Tibial nerve (tissue), 4 donors: ENCODE measurements around the gene PARD3B. TPM values are rescaled to one million over a fixed set of nuclear protein-coding genes. Genes with fewer than 3 reads are reported as not detected.

Experiments
- DNase-seq, 2 donors: peaks; one replicate each; pipeline ENCODE4 v3.0.0-alpha.2; 2019; ENCODE audit warnings: low spot score in 2 of 2
- H3K27ac ChIP-seq, 4 donors: fragments of 200-600 bp; sonication (generic) in 3 of 4; one replicate each; pipeline ENCODE4 v1.5.1; 2017 to 2019; ENCODE audit warnings: mild to moderate bottlenecking in 1 of 4
- H3K27me3 ChIP-seq, 2 donors: fragments of 200-600 bp; sonication (generic) in 1 of 2; one replicate each; pipeline versions ENCODE4 v1.5.1 to v1.6.0; 2017 to 2019
- H3K36me3 ChIP-seq, 3 donors: fragments of 200-600 bp; sonication (generic); one replicate each; pipeline ENCODE4 v1.5.1; 2018 to 2019
- H3K4me1 ChIP-seq, 4 donors: fragments of 200-600 bp; sonication (generic) in 3 of 4; one replicate each; pipeline ENCODE4 v1.5.1; 2017 to 2019
- H3K4me3 ChIP-seq, 4 donors: fragments of 200-600 bp; sonication (generic) in 3 of 4; one replicate each; pipeline ENCODE4 v1.5.1; 2017 to 2019; ENCODE audit warnings: mild to moderate bottlenecking in 1 of 4, moderate library complexity in 1 of 4
- H3K9me3 ChIP-seq, 4 donors: fragments of 200-600 bp; sonication (generic) in 3 of 4; one replicate each; pipeline ENCODE4 v1.5.1; 2017 to 2019
- CTCF ChIP-seq, 5 experiments: fragments of 200-600 bp in 3 of 5; fragments of 450-650 bp in 2 of 5; sonication (generic) in 3 of 5; IDR thresholded peaks; one replicate each; pipeline ENCODE4 v1.5.1; 2016 to 2019; ENCODE audit warnings: antibody characterized with exemption in 5 of 5, mild to moderate bottlenecking in 3 of 5, moderate library complexity in 2 of 5
- EP300 ChIP-seq, 2 donors: sonication (generic); formaldehyde crosslinking; IDR thresholded peaks; one replicate each; pipeline ENCODE4 v1.6.1; 2017; ENCODE audit warnings: antibody characterized with exemption in 2 of 2, mild to moderate bottlenecking in 1 of 2
- POLR2A ChIP-seq, 2 donors: fragments of 450-650 bp; IDR thresholded peaks; one replicate each; pipeline ENCODE4 v1.6.1; 2017; ENCODE audit warnings: antibody characterized with exemption in 2 of 2, mild to moderate bottlenecking in 2 of 2, moderate library complexity in 2 of 2
- WGBS, 2 donors: methylation state at CpG; one replicate each; pipeline ENCODE4 v1.1.5; 2018; 5-methylcytosine and 5-hydroxymethylcytosine counted together
- total RNA-seq, 4 donors: library from RNA; depleted of rRNA; stranded (reverse); fragments of >200 nt; gene quantifications; one replicate each; pipeline ENCODE4 v1.1.0, GENCODE V29; 2016

The PARD3B gene
- total RNA-seq, 4 donors from 2014 or later = 47.4 to 101 (median 64.8) TPM

DNA sequence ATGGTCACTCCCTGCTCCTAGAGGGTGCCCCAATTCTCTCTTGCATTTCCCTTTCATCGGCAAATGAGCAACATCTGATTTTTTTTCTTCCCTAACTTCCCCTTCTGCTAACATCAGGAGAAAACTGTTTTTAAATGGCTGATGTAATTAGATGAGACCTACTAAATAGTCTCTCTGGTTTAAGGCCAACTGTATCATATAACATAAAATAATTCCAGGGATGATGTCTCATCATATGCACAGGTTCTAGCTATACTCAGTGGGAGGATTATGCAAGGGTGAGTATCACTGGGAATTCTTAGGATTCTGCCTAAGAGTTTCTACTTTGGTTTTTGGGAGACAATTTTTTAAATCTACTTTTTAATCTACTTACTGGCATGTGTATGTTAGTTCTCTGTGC is 193.4 kb downstream of the PARD3B start:
- no peak for DNase-seq
- Histone ChIP-seq H3K4me1 (no peaks in the 10 kb centered on the region), H3K27me3 (no peaks in the 10 kb centered on the region), H3K36me3 (peaks cover 0 to 12% (median 0%) of the 10 kb centered on the region in 3 donors), H3K27ac (no peak overlapping the region), H3K4me3 (no peak overlapping the region), H3K9me3 (peaks cover 0 to 36% (median 2%) of the 10 kb centered on the region in 4 donors)
- WGBS, 2 donors = 63 to 83% methylated on average over 1 of the region's 1 CpG
- TF ChIP-seq EP300 (IDR thresholded peaks at IDR 0.05) (no peak), POLR2A (IDR thresholded peaks at IDR 0.05) (no peak), CTCF (IDR thresholded peaks at IDR 0.05) (no peak)

DNA sequence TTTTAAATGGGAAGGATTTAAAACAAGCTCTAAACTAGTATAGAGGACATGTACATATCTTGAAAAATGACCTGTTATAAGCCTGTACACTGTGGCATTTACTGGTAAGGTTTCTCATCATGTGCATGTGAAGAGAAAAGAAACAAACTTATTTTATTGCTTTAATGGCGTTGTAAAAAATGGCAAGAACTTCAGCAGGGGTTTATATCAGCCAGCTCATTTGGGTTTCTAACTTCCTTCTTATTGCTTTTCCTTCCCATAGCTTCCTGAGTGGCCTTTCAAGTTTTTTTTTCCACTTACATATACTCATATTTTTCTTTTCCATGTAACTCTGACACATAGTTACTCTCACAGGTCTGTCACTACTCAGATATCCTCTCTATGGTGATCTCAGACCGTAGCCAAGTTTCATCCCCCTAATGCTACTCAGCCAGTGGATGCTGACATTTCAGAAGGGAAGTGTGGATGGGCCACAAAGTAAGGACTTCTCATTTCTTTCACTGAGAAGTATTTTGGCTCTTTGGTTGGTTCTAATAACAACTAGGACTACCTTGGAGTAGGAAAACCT is 198.2 kb downstream of the PARD3B start:
- DNase-seq = no peak
- WGBS, 2 donors = 69 to 78% methylated on average over 2 of the region's 2 CpGs

DNA sequence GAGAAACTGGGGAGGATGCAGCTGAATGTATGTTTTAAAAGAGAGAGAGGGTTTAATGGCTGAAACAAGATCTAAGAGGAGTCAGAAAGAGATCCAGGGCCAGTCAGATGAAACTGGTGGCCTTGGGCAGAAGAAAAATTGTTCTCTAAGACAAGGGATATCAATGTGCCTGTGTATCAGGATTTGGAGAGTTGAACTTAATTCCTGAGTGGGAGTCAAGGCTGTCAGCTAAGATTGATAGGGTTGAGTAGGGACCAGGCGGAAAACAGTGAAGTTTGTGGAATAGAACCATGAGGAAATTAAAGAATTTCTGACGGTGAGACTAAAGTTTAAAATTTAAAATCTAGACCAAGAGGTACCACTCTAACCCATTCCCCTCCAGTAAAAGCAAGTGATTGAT is 199.2 kb downstream of the PARD3B start:
- Histone ChIP-seq H3K27ac (no peak overlapping the region), H3K4me1 (peaks cover 0 to 6% (median 2%) of the 10 kb centered on the region in 4 donors), H3K36me3 (peaks cover 0 to 11% (median 0%) of the 10 kb centered on the region in 3 donors), H3K4me3 (no peak overlapping the region), H3K9me3 (peaks cover 0 to 18% (median 5%) of the 10 kb centered on the region in 4 donors), H3K27me3 (no peaks in the 10 kb centered on the region)
- no peak for DNase-seq
- TF ChIP-seq CTCF (IDR thresholded peaks at IDR 0.05) (no peak), EP300 (IDR thresholded peaks at IDR 0.05) (no peak), POLR2A (IDR thresholded peaks at IDR 0.05) (no peak)
- WGBS, 2 donors = 88 to 98% methylated on average over 2 of the region's 2 CpGs

More for the DNA sequence above, 198.2 kb downstream of the PARD3B start:
- Histone ChIP-seq H3K9me3 (peaks cover 0 to 22% (median 5%) of the 10 kb centered on the region in 4 donors), H3K4me3 (no peak overlapping the region), H3K27me3 (no peaks in the 10 kb centered on the region), H3K4me1 (peaks cover 0 to 4% (median 0%) of the 10 kb centered on the region in 4 donors), H3K27ac (no peak overlapping the region), H3K36me3 (peaks cover 0 to 11% (median 0%) of the 10 kb centered on the region in 3 donors)
- TF ChIP-seq POLR2A (IDR thresholded peaks at IDR 0.05) (no peak), CTCF (IDR thresholded peaks at IDR 0.05) (no peak), EP300 (IDR thresholded peaks at IDR 0.05) (no peak)

- 72 to 78% methylated on average over 2 of the region's 2 CpGs for WGBS, 2 donors
- H3K27me3 ChIP-seq = no peaks in the 10 kb centered on the region
Observed at GRCh38 chr2:204748286-204748685, 203.0 kb downstream of the PARD3B start.

More at GRCh38 chr2:204748286-204748685, 203.0 kb downstream of the PARD3B start:
- H3K9me3 ChIP-seq = peaks cover 0 to 7% (median 2%) of the 10 kb centered on the region in 4 donors
- H3K27ac ChIP-seq = no peak overlapping the region
- no peak for DNase-seq
- TF ChIP-seq POLR2A (IDR thresholded peaks at IDR 0.05) (no peak), CTCF (IDR thresholded peaks at IDR 0.05) (no peak), EP300 (IDR thresholded peaks at IDR 0.05) (no peak)
- H3K4me1 ChIP-seq = peaks cover 0 to 6% (median 3%) of the 10 kb centered on the region in 4 donors
- no peak overlapping the region for H3K4me3 ChIP-seq
- peaks cover 0 to 3% (median 0%) of the 10 kb centered on the region in 3 donors for H3K36me3 ChIP-seq
